Measurements from ENCODE around the gene SEC14L3.

GRCh38 chr22:30457981-30458380 lies 13.8 kb downstream of the SEC14L3 start:
- TF ChIP-seq CTCF (IDR thresholded peaks at IDR 0.05), result no peak
- TF ChIP-seq POLR2A (IDR thresholded peaks at IDR 0.05), result no peak
